ENCODE measurements around the gene SLC39A2.

DNA sequence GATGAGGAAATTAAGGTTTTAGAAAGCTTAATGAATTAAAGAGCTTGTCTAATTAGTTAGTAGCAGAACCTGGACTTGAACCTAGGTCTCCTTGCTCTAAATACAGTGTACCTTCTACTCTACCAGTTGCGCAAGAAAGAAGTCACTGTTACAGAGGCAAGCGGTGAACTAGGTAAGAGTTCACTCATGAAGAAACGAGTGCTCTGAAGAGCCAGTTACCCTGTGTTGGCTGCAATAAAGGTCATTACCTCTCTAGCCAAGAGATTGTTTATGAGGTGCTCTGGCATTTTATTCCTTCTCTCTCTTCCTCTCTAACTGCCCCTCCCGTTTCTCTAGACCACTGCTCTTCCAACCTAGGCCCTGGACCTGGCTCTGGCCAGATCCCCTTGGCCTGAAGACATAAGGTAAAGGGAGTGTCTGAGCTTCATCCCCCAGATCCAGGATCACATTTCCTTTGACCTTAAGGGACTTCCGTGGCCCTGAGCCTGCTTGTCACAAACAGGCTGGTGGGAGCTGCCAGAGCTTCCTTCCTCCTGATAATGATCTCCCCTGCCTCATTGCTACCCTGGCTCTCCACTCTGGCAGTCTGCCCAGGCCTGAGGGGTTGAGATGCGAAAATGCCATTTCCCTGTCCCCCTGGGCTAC, 45.0 kb downstream of the SLC39A2 start:
- TF ChIP-seq, protein P1, sequence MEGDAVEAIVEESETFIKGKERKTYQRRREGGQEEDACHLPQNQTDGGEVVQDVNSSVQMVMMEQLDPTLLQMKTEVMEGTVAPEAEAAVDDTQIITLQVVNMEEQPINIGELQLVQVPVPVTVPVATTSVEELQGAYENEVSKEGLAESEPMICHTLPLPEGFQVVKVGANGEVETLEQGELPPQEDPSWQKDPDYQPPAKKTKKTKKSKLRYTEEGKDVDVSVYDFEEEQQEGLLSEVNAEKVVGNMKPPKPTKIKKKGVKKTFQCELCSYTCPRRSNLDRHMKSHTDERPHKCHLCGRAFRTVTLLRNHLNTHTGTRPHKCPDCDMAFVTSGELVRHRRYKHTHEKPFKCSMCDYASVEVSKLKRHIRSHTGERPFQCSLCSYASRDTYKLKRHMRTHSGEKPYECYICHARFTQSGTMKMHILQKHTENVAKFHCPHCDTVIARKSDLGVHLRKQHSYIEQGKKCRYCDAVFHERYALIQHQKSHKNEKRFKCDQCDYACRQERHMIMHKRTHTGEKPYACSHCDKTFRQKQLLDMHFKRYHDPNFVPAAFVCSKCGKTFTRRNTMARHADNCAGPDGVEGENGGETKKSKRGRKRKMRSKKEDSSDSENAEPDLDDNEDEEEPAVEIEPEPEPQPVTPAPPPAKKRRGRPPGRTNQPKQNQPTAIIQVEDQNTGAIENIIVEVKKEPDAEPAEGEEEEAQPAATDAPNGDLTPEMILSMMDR (IDR thresholded peaks at IDR 0.05), result no peak
- no peak for TF ChIP-seq POLR2A (IDR thresholded peaks at IDR 0.05)
